Measurements from ENCODE around the gene ANKRD24. TPM values are rescaled to one million over a fixed set of nuclear protein-coding genes. Genes with fewer than 3 reads are reported as not detected.

Gene ANKRD24
- total and polyA plus RNA-seq, 4 donors: 0.28 to 2.5 (median 1.4) TPM

- no peak overlapping the region for H3K4me3 ChIP-seq (ENCODE audit: low read depth in 1 of 3, low read length in 3 of 3)
- DNase-seq (ENCODE audit: low spot score): peak; percentile 77
- WGBS: 40% methylated on average over 11 of the region's 11 CpGs
- H3K9ac ChIP-seq (ENCODE audit: low read depth in 1 of 2, low read length in 2 of 2): no peak overlapping the region
- no peaks in the 10 kb centered on the region for H3K9me3 ChIP-seq (ENCODE audit: control insufficient read depth in 4 of 4, low read length in 3 of 4)
- no peak overlapping the region for H3K27ac ChIP-seq (ENCODE audit: low read depth in 1 of 2, low read length in 2 of 2)
- no peaks in the 10 kb centered on the region for H3K27me3 ChIP-seq (ENCODE audit: control insufficient read depth in 4 of 4, insufficient read depth in 4 of 4, low read length in 3 of 4)
- H3K4me1 ChIP-seq (ENCODE audit: control insufficient read depth in 4 of 4, insufficient read depth in 4 of 4, low read length in 3 of 4): peaks cover 0 to 6% (median 0%) of the 10 kb centered on the region in 4 donors
- TF ChIP-seq NR2F2 (IDR thresholded peaks at IDR 0.05): no peak
- peak in 1 of 2 donors; percentile 51 for TF ChIP-seq RAD21 (IDR thresholded peaks at IDR 0.05)
- no peak for TF ChIP-seq YY1 (IDR thresholded peaks at IDR 0.05)
- TF ChIP-seq ZBTB33 (IDR thresholded peaks at IDR 0.05): no peak
- peak; percentile 48 for TF ChIP-seq CTCF (IDR thresholded peaks at IDR 0.05; ENCODE audit: low read depth, low read length, missing input control)
- H3K36me3 ChIP-seq (ENCODE audit: control insufficient read depth in 4 of 4, insufficient read depth in 3 of 4, low read depth in 1 of 4, low read length in 3 of 4): no peaks in the 10 kb centered on the region
These were observed 50.9 kb downstream of the ANKRD24 start for GRCh38 chr19:4233282-4233853.

GRCh38 chr19:4234142-4234861, 51.8 kb downstream of the ANKRD24 start:
- no peak for TF ChIP-seq HNF4A (conservative IDR thresholded peaks at IDR 0.05)
- TF ChIP-seq SP1 (IDR thresholded peaks at IDR 0.05): no peak
- TF ChIP-seq HNF4G (IDR thresholded peaks at IDR 0.05): no peak
- TF ChIP-seq MAX (IDR thresholded peaks at IDR 0.05): no peak
- no peak for TF ChIP-seq JUND (IDR thresholded peaks at IDR 0.05)
- TF ChIP-seq ATF3 (IDR thresholded peaks at IDR 0.05): no peak
- no peak for TF ChIP-seq RXRA (IDR thresholded peaks at IDR 0.05)
- no peak for TF ChIP-seq TAF1 (conservative IDR thresholded peaks at IDR 0.05)
- TF ChIP-seq YY1 (IDR thresholded peaks at IDR 0.05): no peak
- no peak for TF ChIP-seq REST (IDR thresholded peaks at IDR 0.05)
- no peak for TF ChIP-seq CTCF (IDR thresholded peaks at IDR 0.05; ENCODE audit: low read depth, low read length, missing input control)
- TF ChIP-seq GABPA (IDR thresholded peaks at IDR 0.05 in 1 of 2, conservative IDR thresholded peaks at IDR 0.05 in 1 of 2): no peak
- no peak for DNase-seq (ENCODE audit: low spot score)
- H3K4me1 ChIP-seq (ENCODE audit: control insufficient read depth in 4 of 4, insufficient read depth in 4 of 4, low read length in 3 of 4): peaks cover 0 to under 1% (median 0%) of the 10 kb centered on the region in 4 donors
- no peaks in the 10 kb centered on the region for H3K36me3 ChIP-seq (ENCODE audit: control insufficient read depth in 4 of 4, insufficient read depth in 3 of 4, low read depth in 1 of 4, low read length in 3 of 4)
- no peak overlapping the region for H3K27ac ChIP-seq (ENCODE audit: low read depth in 1 of 2, low read length in 2 of 2)
- WGBS: 67% methylated on average over 21 of the region's 21 CpGs
- no peaks in the 10 kb centered on the region for H3K27me3 ChIP-seq (ENCODE audit: control insufficient read depth in 4 of 4, insufficient read depth in 4 of 4, low read length in 3 of 4)
- no peak overlapping the region for H3K4me3 ChIP-seq (ENCODE audit: low read depth in 1 of 3, low read length in 3 of 3)
- H3K9me3 ChIP-seq (ENCODE audit: control insufficient read depth in 4 of 4, low read length in 3 of 4): no peaks in the 10 kb centered on the region
- peak overlapping the region in 1 of 2 donors; percentile 16 for H3K9ac ChIP-seq (ENCODE audit: low read depth in 1 of 2, low read length in 2 of 2)

Data from liver (tissue), 9 donors.